ENCODE data around the gene FAM24A.

DNA sequence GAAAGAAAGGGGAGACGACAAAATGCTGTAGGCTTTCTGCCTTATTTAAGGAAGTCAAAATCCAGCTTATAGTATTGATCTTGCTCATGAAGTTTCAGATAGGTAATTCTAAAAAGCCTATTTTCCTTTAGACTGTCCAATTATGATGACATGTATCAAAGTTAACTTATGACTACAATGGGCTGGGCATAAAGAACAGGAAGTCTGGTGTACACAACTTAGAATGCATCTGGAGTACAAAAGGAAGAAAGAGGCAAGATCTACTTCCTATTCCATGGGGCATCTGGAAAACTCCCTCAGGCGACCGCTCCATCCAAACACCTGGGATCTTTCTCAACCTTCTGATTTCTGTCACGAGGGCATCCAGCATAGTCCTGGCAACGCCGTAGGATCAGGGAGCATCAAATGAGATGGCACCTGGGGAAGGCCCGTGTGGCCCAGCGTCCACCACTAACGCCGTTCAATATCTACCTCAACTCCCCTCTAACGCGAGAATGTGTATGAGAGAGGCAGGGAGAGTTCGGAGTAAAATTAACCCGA is 31.5 kb upstream of the FAM24A start:
- TF ChIP-seq, protein P1, sequence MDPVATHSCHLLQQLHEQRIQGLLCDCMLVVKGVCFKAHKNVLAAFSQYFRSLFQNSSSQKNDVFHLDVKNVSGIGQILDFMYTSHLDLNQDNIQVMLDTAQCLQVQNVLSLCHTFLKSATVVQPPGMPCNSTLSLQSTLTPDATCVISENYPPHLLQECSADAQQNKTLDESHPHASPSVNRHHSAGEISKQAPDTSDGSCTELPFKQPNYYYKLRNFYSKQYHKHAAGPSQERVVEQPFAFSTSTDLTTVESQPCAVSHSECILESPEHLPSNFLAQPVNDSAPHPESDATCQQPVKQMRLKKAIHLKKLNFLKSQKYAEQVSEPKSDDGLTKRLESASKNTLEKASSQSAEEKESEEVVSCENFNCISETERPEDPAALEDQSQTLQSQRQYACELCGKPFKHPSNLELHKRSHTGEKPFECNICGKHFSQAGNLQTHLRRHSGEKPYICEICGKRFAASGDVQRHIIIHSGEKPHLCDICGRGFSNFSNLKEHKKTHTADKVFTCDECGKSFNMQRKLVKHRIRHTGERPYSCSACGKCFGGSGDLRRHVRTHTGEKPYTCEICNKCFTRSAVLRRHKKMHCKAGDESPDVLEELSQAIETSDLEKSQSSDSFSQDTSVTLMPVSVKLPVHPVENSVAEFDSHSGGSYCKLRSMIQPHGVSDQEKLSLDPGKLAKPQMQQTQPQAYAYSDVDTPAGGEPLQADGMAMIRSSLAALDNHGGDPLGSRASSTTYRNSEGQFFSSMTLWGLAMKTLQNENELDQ (tag by site-specific recombination; IDR thresholded peaks at IDR 0.05; ENCODE audit: low read depth): no peak
- TF ChIP-seq, protein P2, sequence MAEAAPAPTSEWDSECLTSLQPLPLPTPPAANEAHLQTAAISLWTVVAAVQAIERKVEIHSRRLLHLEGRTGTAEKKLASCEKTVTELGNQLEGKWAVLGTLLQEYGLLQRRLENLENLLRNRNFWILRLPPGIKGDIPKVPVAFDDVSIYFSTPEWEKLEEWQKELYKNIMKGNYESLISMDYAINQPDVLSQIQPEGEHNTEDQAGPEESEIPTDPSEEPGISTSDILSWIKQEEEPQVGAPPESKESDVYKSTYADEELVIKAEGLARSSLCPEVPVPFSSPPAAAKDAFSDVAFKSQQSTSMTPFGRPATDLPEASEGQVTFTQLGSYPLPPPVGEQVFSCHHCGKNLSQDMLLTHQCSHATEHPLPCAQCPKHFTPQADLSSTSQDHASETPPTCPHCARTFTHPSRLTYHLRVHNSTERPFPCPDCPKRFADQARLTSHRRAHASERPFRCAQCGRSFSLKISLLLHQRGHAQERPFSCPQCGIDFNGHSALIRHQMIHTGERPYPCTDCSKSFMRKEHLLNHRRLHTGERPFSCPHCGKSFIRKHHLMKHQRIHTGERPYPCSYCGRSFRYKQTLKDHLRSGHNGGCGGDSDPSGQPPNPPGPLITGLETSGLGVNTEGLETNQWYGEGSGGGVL (tag by site-specific recombination; IDR thresholded peaks at IDR 0.05): no peak
- TF ChIP-seq, protein P3, sequence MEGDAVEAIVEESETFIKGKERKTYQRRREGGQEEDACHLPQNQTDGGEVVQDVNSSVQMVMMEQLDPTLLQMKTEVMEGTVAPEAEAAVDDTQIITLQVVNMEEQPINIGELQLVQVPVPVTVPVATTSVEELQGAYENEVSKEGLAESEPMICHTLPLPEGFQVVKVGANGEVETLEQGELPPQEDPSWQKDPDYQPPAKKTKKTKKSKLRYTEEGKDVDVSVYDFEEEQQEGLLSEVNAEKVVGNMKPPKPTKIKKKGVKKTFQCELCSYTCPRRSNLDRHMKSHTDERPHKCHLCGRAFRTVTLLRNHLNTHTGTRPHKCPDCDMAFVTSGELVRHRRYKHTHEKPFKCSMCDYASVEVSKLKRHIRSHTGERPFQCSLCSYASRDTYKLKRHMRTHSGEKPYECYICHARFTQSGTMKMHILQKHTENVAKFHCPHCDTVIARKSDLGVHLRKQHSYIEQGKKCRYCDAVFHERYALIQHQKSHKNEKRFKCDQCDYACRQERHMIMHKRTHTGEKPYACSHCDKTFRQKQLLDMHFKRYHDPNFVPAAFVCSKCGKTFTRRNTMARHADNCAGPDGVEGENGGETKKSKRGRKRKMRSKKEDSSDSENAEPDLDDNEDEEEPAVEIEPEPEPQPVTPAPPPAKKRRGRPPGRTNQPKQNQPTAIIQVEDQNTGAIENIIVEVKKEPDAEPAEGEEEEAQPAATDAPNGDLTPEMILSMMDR (tag by site-specific recombination; IDR thresholded peaks at IDR 0.05): no peak
- TF ChIP-seq ZFP3 (tag by site-specific recombination; IDR thresholded peaks at IDR 0.05; ENCODE audit: low read depth) (no peak), ZBTB21 (tag by site-specific recombination; IDR thresholded peaks at IDR 0.05) (no peak), ZNF792 (tag by site-specific recombination; IDR thresholded peaks at IDR 0.05) (no peak), ZNF785 (tag by site-specific recombination; IDR thresholded peaks at IDR 0.05) (0 out of 2 replicates have a peak, but pooled peaks have one; percentile 33)
- TF ChIP-seq, protein P4, sequence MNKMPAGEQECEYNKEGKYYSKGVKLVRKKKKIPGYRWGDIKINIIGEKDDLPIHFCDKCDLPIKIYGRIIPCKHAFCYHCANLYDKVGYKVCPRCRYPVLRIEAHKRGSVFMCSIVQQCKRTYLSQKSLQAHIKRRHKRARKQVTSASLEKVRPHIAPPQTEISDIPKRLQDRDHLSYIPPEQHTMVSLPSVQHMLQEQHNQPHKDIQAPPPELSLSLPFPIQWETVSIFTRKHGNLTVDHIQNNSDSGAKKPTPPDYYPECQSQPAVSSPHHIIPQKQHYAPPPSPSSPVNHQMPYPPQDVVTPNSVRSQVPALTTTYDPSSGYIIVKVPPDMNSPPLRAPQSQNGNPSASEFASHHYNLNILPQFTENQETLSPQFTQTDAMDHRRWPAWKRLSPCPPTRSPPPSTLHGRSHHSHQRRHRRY (tag by site-specific recombination; IDR thresholded peaks at IDR 0.05): no peak
- TF ChIP-seq, protein P5, sequence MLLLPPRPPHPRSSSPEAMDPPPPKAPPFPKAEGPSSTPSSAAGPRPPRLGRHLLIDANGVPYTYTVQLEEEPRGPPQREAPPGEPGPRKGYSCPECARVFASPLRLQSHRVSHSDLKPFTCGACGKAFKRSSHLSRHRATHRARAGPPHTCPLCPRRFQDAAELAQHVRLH (tag by site-specific recombination; IDR thresholded peaks at IDR 0.05): no peak
- TF ChIP-seq, protein P6, sequence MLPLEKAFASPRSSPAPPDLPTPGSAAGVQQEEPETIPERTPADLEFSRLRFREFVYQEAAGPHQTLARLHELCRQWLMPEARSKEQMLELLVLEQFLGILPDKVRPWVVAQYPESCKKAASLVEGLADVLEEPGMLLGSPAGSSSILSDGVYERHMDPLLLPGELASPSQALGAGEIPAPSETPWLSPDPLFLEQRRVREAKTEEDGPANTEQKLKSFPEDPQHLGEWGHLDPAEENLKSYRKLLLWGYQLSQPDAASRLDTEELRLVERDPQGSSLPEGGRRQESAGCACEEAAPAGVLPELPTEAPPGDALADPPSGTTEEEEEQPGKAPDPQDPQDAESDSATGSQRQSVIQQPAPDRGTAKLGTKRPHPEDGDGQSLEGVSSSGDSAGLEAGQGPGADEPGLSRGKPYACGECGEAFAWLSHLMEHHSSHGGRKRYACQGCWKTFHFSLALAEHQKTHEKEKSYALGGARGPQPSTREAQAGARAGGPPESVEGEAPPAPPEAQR (tag by site-specific recombination; IDR thresholded peaks at IDR 0.05): no peak
